GM19193 (cell line): ENCODE results near the gene SYCP2.

Experiments used
- POLR2A ChIP-seq: IDR thresholded peaks from 4 replicates; pipeline ENCODE4 v1.6.1; 2011; ENCODE audit not compliant: insufficient read depth, insufficient read length; ENCODE audit errors: extremely low read depth

SYCP2 gene

GRCh38 chr20:59835448-59836395 lies 97.7 kb downstream of the SYCP2 start:
- TF ChIP-seq POLR2A: no peak

GRCh38 chr20:59835057-59835447 lies 98.4 kb downstream of the SYCP2 start:
- no peak for TF ChIP-seq POLR2A

GRCh38 chr20:59832406-59833363 lies 100.8 kb downstream of the SYCP2 start:
- TF ChIP-seq POLR2A: no peak

GRCh38 chr20:59831916-59832270 lies 101.5 kb downstream of the SYCP2 start:
- no peak for TF ChIP-seq POLR2A

- TF ChIP-seq POLR2A: no peak
These were observed 102.2 kb downstream of the SYCP2 start for GRCh38 chr20:59831024-59831915.

- no peak for TF ChIP-seq POLR2A
These were observed 102.8 kb downstream of the SYCP2 start for GRCh38 chr20:59830665-59831023.

GRCh38 chr20:59829786-59830664 lies 103.4 kb downstream of the SYCP2 start:
- no peak for TF ChIP-seq POLR2A

- TF ChIP-seq POLR2A: no peak
These were observed 104.2 kb downstream of the SYCP2 start for GRCh38 chr20:59829054-59829785.

- no peak for TF ChIP-seq POLR2A
These were observed 105.0 kb downstream of the SYCP2 start for GRCh38 chr20:59828125-59829053.

- no peak for TF ChIP-seq POLR2A
These were observed 106.0 kb downstream of the SYCP2 start for GRCh38 chr20:59827138-59828056.
